Epithelial cell of esophagus (primary cell): Measurements from ENCODE around the gene ATXN1.

Experiments
- DNase-seq: peaks from one replicate; pipeline ENCODE4 v3.0.0; 2010; ENCODE audit warnings: low read depth
- H3K4me3 ChIP-seq: 2 replicates; pipeline ENCODE4 v1.5.1; 2011; ENCODE audit warnings: mild to moderate bottlenecking, low read length, control low read depth
- CTCF ChIP-seq: IDR thresholded peaks from 2 replicates; pipeline ENCODE4 v1.5.1; 2011; ENCODE audit warnings: low read depth, mild to moderate bottlenecking, low read length, control low read depth, inconsistent platforms; ENCODE audit not compliant: insufficient read depth; ENCODE audit errors: missing control alignments

ATXN1 gene

GRCh38 chr6:16742116-16742515, 19.1 kb downstream of the ATXN1 start:
- no peak overlapping the region for H3K4me3 ChIP-seq
- no peak for TF ChIP-seq CTCF
- no peak for DNase-seq

DNA sequence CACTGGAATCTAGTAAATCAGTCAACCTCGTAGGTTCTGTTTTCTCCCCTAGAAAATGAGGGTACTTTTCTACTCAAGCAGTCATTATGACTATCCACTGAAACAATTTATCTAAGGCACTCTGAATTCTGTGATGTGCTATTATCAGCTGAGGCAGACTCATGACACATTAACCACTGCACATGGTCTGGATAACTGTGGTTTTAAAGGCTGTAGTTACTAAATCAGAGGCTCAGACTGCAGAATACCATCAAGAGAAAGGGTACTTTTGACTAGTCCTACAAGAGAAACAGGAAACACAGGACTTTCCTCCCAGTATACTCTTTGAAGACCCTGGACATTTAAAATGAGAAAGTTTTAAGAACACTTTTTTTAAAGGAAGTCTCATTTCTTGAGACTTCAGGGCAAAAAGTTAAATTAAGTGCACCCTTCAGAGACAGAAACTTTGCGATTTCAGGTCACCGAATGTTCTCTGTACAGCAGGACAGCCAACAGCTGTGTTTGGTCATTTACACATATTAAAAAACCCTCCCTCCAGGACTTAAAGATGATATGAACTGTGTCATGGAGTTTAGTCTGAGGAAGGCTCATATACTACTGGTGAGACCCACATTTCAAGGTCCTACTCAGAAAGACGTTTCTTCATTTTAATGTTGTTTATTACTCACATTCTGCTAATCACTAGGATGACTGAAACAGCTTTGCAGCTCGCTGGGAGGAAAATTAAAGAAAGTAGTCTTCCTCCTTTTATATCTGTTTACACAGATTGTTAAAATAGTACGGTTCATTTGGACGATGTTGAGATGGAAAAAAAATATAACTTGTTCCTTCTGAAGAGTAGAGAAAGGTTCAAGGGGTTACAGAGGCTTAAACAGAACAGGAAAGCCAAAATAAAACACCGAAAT, 19.9 kb downstream of the ATXN1 start:
- DNase-seq: peak; percentile 81
- no peak overlapping the region for H3K4me3 ChIP-seq
- no peak for TF ChIP-seq CTCF

- no peak overlapping the region for H3K4me3 ChIP-seq
- no peak for TF ChIP-seq CTCF
- no peak for DNase-seq
Observed at GRCh38 chr6:16740097-16740496, 21.2 kb downstream of the ATXN1 start.

GRCh38 chr6:16739329-16739801, 21.9 kb downstream of the ATXN1 start:
- H3K4me3 ChIP-seq: no peak overlapping the region
- peak; percentile 58 for TF ChIP-seq CTCF
- peak; percentile 99 for DNase-seq

DNA sequence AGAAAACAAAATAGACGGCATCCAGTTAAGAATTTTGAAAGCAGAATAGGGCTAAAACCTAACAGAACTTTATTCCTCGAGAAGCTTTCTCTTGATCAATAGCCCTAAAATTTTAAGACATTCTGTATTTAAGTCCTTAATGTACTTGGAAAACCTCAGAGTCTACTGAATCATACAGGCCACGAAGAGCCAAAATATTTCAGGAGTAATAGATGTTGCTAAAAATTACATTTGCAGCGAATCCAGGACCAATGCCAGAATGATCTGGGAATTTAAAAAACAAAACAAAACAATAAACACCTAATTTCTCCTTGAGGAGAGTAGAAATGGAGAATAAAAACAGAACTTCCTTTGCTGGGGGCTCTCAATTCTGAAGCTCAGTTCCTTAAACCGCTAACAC, 23.3 kb downstream of the ATXN1 start:
- no peak for TF ChIP-seq CTCF
- DNase-seq: no peak
- no peak overlapping the region for H3K4me3 ChIP-seq

DNA sequence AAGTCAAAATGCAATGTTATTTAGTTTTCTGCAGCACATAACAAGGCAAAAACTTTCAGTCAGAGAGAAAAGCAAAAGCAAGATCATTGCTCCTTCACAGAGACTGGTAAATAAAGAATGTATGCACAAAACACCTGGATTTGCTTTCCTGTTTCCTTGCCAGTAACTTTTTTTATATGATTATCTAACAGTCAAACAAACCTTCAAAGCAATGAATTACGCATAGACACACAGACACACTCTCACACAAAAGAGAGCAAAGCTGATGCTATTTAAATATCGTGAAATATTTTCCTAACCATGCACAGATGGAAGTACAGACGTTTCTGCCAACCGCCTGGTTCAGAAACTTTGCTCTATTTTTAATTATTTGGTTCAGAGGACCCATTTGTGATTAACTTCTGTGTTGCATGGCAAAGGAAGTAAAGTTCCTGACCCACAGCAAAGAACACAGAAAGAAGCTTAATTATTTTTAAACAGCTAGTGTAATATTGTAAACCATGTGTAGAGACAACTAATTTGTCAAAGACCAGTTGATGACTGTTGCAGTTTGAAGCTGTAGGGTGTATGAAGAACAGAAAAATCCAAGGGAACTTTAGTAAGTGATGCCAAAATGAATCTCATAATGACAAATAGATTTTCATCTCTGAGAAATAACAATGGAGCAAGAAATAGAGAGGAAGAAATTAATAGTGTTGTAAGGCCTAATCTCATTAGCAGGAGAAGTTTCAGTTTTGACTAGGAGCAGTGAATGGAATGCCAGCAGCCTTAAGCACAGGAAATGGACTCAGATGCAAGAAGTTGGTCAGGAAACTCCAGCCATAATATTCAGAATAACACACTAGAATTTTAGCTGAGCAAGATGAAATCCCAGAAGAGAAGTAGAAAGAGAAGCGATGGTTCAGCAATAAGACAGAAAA, 24.1 kb downstream of the ATXN1 start:
- no peak for TF ChIP-seq CTCF
- no peak overlapping the region for H3K4me3 ChIP-seq
- DNase-seq: peak; percentile 31
